ENCODE measurements around the gene LENEP.
A peak's percentile ranks its signal among the peaks of the same experiment; 100 is the strongest.

The LENEP gene, protein sequence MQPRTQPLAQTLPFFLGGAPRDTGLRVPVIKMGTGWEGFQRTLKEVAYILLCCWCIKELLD

DNA sequence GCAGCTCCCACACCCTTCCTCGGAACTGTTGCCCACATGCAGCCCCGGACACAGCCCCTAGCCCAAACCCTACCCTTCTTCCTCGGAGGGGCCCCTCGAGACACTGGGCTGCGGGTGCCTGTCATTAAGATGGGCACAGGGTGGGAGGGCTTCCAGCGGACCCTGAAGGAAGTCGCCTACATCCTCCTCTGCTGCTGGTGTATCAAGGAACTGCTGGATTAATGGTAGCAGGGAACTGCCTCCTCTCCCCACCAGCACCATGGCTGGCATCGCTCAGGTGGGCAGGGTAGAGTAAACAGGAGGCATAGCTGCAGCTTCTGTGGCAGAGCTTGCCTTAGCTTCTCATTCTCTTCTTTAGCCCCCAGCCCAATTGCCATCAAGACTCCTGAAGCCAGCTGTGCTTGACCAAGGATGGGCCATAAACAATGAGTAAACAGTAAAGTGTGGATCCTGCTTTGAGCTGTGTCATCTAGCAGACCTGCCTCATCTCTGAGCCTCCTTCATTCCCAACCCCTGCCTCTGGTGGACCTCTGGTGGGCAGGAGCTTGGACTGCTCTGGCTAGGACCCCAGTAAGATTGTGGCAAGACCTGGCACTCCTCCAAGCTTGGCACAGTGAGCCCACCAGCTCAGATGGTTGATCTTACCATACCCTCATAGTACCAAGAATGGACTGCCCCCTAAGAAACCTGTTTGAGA is at the start of gene LENEP:
Gene LENEP (plus strand): TSS at position 15 of the 697 bp plus-strand sequence. CDS start 22 bp downstream, at position 37.
- no peak for DNase-seq

DNA sequence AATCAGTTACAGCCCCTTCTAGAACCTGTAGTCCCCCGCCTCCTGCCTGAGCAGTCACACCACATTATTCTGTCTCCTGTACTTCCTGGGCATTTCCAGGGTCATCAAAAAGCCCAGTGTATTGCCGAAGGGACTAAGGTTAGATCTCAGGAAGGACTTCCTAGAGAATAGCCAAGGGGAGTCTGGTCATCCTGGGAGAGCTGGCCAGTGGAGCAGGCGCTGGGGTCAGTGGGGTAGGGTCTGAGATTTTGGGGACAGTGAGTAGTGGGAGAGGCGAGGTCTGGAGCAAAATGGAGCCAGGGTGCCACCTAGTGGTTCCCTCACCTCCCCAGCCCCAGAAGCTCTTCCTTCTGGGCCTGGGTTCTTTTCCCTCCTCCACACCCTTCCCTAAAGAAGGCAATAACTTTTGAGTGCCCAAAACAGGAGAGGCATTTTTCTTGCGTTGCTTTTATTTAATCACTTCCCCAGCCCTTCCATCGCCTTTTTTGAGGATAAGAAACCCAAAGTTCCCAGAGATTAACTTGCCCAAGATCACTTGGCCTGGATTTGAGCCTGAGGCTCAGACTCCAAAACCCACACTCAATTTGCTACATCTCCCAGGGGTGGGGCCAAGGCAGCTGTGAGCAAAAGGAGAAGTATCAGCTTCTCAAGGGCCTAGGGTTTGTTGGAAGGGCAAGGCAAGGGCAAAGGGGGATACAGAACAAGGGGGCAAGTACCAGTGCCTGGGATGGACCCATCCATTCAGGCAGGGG is 49.6 kb upstream of the LENEP start:
- DNase-seq: peak; percentile 36 to 49

DNA sequence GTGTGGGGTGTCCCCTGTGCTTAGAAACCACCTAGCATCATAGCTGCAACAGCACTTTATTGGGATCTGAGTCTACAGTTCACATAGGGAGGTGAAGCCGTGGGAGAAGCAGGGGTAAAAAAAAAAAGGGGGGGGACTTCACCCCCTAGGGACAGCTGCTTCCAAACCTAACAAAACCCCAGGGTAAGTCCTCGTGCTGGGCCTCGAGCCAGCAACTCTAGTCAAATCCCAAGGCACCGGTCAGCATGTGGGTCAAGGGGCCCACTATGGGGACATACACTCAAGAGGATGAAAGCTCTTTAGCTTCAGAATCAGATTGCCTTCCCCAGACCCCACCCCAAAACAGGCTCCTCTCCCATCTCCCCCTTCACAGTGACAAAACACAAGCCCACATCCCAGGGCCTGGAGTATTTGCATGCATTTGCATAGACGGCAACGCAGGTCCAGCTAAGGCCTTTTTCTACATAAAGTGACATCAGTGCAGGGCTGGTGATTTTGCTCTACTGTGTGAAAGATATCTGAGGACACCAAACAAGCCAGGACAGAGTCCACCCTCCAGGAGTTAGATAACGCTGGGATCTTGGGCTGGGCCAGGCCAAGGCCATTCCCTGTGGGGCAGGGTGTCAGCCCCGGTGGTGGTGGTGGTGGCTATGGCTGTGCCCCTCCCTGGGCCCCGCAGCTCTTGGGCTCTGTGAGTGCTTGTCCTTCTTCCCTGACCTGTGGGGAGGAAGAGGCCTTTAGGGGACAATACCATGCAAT is 48.8 kb upstream of the LENEP start:
- DNase-seq: no peak

DNA sequence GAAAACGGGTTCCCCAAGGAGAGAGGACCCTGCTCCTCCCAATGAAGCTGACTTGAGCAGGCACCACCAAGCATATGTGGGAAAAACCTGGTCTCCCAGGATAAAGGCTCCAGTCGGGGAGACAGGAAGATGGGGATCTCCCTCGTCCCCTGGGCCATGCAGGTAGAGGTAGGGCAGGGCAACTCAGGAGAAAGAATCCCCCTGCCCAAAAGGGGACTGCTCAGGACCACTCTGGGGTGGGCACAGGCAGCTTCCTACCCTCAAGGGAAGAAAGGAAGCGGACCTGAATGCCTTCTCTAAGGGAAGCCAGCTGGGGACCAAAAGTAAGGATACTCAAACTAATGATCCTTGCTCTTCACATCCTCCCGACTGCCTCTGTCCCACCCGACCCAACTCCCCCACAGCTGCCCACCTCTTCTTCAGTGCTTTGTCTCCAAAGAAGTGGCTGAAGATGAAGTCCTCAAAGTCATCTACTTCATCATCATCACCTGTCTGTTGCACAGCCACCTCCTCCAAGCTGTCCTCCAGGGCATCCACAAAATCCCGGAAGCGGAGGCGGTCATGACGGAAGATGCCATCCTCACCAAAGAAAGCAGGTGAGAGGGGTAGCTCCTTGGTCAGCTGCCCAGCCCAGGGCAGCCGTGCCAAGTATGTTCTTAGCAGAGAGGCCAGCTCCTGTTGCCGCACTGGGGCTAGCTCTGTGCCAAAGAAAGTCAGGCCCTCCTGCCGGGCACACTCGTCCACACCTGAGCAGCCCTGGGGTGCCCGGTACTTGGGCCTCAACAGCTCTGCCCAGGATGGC is 48.0 kb upstream of the LENEP start:
- no peak for DNase-seq

DNA sequence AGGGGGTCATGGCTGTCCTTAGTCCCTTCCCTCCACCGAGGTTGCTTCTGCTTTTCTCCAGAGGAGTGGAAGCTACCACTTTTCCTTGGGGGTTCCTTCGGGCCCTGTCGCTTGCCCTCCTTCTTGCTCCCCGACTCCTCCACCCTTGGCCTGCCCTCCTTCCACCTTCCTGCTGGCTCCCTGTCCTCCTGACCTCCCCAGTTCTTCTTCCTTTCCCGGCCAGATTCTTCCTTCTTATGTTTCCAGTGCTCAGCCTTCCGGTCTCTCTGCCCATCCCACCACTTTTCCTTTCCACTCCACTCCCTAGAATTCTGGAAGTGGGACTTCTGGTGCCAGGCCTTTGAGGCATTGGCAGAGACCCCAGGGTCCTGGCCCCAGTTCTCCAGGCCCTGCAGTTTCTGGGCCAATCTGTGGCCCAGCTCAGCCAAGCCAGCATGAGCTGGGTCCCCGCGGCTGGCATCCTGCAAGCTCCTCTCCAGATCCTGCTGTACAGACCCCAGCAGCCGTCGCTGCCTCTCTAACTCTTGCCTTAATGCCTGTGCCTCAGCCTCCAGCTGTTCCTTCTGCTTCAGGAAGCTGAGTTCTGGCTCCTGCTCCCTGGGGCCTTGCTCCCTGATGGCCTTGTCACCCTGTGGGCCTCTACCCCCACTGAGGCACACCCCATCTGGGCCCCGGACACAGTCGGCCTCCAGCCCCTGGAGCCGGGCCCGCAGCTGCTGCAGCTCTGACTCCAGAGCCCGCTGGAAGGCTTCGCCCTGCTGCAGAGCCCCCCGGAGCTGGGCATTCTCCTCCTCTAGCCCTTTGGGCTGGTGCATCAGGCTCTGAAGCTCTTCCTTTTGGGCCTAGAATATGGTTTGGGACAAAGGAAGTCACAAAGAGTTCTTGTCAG is 47.2 kb upstream of the LENEP start:
- no peak for DNase-seq

DNA sequence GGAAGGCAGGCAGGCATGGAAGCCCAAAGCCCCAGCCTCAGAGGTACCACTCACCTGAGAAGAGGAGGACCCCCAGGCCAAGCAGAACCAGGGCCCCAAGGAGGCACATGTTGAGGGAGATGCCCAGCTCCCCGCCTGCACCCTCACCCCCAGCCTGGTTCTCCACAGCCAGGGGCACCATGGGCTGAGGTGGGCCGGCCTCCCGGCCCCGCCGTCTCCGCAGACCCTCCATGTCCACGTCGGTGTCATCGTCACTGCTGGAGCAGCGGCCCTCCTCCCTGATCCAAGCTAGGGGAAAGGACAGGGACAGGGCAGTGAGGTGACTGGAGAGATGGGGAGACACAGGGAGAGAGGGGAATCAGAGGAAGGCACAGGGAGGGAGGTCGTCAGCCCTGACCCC is 45.3 kb upstream of the LENEP start:
- DNase-seq: no peak

DNA sequence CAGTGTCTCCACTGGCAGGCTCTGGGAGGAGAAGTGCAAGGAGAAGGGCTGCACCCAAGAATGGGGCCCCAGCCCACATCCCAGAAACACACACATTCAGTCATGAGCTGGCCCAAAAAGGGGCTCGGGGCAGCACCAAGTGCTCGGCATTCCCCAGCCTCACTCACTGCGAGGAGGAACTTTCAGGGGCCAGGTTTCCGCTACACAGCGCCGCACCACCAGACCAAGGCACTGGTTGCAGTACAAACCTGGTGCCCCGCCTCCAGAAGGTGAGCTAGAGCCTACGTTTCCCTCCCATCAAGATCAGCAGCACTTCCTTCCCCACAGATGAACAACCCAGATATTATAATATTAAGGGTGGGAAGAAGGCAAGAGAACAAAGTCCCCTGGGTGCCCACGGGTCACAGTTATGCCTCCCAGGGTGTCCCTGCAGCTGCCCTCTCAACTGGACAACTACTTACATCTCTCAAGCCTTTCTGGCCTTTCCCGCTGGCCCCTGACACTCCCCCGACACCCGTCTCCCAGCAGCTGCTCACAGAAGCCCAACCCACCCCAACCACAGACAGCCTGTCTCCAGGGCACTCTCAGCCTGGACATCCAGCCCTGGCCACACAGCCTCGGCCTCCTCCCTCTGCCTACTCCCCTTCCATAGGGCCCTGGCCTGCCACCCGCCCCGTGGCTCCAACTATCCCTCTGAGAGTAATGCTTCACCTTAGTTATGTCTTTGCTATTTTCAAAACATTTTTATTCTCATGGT is 41.3 kb upstream of the LENEP start:
- DNase-seq: peak; percentile 61 to 80

DNA sequence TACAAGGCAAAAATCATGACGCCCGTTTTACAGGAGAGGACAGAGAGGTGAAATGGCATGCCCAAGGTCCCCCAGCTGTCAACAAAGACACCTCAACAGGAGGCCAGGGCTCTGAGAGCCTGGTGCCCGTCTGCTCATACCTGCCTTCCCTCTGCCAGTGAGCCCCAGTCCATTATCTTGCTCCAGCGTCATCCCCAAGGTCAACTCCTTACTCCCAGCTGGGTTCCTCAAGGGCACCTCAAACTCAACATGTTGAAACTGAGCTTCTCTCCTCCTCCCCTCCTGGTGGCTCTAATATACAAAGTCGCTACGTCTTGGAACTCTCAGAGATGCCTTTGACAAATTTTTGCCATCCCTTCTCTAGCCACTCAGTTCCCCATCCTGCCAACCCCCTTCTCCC is 40.7 kb upstream of the LENEP start:
- DNase-seq: peak in 1 of 2 donors; percentile 18

DNA sequence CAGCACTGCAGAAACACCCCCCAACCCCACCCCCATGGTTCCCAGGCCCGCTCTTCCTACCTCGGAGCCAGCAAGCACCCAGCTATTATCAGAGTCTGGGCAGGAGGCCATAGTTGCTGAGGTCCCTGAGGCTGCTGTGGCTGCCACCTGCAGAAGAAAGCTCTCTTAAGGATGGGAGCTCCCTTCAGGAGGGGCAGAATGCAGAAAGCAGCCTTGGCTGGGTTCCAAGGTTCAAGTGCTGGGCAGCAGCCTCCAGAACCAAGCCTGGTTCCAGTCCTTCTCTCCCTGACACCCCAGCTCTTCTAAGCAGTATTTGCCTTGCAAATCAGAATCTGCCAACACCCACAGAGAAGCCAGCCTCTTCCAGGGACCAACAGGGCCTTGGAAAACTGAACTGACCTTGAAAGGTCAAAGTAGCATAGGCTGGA is 39.8 kb upstream of the LENEP start:
- DNase-seq: peak in 1 of 2 donors; percentile 22

DNA sequence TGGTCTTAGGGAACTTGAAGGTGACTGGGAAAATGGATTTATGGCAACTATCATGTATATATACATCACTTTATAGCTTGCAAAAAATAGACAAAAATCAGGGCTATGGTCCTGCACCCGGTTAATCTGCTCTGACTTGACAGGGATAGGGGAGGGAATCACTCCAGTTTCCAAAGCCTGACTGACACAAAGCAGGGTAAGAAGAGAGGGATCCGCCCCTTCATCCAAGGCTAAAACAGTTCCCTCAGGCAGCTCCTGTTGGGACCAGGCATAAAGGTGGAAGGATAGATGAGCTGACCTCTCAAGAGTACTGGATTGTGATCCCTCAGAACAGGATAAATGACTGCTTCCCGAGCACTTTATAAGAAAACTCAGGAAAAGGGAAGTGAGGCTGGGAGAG is 38.8 kb upstream of the LENEP start:
- no peak for DNase-seq

DNA sequence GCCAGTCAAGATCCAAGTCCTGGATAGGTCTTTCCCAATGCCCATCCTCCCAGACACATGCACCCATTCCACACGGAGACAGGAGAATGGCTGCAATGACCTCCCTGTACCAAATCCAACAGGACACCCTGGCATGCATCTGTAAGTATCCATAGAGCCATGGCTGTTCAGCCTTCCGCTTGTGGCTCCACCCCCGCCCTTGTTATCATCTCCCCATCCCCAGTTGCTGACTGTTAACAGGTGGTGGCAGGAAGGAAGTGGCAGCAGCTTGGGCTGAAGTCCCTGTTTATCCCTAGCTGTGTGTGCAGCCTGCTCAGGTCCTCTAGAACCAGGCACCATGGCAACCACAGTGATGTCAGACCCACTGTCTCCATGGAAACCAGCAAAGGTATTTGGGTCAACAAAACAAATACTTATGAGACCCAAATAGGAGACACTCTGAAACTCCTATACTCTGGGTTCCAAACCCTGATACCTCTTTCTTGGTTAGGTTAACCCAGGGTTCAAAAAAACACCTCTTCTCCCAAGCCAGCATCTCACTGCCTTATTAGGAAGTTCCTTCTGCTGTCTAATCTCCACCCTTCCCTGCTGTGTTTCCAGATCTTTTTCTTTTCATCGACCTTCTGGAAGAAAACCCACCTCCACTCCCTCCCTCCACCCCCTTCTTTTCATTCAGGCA is 38.2 kb upstream of the LENEP start:
- DNase-seq: peak; percentile 97 to 98

DNA sequence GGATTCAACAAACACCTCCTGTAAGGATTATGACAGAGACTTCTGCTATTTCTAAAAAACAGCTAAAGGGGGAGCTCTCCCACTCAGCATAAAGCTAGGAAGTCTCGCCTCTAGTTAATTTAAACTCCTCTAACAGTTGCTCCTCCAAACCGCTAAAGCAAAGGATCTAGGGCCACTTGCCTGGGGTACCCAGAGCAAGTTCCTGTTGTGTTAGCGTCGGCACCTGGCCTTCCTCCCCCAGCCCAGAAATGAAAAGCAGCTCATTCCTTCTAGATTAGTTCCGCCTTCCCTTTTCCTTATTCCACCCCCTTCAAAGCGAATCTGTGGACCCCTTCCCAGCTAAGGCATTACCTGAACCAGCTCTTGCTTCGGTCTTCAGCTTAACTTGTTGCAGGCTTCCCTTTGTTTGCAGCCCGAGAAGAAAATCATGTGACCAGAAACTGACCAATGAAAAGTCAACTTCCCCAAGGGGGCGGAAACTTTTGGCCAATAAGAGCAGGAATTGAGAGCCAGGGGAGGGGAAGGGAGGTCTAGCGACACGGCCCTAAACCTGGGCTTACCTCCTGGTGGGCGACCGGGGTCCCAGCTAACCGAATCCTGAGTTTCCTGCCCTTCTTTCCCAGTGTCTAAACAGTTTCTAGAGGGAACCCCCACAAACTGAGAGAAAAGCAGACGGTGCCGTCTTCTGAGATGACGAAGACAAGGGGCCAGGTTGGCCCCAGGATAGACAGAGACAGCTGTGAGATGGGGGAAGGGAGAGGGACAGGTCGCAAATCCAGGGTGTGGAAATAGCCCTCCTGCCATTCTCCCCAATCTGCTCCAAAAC is 37.5 kb upstream of the LENEP start, which contains the start of gene PBXIP1:
Gene PBXIP1 (minus strand): TSS at position 382 of the 826 bp plus-strand sequence. CDS start 2,378 bp downstream, outside the sequence.
- peak; percentile 92 to 96 for DNase-seq

DNA sequence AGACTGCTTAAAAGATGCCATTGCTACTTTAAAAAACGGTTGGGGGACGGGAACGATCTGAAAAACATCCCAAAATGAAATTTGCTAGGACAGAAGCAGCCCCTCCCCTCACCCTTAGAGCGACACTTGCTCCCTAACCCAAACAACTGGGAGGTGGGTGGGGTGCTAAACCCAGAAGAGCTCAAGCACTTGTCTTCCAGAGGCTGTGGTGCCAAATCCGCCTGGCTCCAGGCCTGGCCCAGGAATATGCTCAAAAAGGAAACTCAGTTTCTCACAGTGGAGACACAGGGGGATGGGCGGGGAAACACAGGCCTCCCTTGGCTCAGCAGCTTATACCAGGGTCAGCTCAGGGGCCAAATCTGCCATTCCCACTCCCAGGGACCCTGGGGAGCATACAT is 36.8 kb upstream of the LENEP start:
- no peak for DNase-seq

DNA sequence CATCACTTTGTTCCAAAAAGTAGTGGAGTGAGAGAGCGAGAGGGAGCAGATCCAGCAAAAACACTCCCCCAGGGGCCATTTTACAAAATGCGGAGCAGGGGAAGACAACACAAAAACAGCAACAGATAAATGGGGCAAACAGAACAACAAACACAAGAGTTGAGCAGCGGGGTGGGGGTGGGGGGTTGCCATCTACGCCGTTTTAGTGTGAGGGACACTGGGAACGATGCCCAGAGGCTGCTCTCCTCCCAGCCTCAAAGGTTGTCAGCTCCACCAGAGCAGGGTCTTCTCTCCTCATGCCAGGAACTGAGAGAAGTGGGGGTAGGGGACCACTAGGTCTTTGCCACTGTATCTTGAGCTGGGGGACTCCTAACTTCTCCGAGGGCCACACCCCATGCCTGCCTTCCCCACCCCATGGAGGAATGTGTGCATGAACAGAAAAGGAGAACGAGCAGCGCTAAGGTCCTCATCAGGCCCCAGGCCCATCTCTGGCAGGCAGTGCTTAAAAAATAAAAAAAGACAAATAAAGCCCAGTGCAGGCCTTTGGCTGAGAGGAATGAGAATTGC is 36.2 kb upstream of the LENEP start:
- no peak for DNase-seq

DNA sequence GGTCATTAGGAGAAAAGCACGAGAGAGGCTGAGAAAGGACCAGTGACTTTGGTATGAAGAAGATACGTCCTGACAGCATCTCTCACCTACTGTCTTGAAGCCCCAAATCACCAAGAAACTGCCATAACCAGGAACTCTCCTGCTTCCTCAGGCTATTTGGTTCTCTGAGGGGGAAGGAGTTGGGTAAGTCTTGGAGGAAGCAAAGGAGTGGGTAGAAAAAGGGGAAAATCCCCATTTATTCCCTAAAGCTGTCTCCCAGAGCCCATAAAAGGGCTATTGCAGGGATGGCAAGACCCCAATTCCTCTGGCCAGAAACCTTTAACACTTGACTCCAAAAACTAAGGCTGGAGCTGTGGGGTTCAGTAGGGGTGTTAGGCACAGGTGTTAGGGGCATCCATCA is 35.4 kb upstream of the LENEP start:
- DNase-seq: no peak

DNA sequence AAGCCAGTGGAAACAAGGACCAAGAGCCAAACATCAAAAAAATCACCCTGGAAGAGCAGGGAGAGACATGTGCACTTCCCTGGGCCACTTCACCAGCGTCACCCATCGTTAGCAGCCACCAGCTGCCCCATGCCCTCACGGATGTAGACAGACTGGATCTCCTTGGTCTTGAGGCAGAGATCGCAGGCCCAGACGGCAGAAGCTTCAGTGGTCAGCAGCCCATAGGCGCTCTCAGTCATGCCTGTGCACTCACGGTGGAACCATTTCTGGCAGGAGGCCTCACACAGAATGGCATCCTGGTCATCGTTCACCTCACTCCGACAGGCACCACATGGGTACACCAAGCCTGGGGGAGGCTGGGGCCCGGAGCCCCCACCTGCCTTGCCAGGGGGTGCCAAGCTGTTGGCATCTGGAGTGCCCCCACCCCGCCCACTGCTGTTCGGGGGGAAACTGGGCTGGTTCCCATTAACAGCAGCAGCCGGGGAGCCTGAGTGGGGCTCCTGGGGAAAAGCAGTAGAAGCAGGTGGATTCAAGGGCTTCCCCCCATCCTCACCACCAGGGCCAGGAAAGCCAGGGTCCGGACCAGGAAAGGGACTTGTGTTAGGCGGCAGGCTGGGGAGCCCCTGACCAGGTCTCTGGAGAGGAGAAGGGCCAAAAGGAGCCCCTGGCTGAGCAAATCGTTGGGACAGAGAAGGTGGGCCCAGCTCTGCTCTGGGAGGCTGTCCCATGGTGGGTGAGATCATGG is 34.5 kb upstream of the LENEP start:
- no peak for DNase-seq

DNA sequence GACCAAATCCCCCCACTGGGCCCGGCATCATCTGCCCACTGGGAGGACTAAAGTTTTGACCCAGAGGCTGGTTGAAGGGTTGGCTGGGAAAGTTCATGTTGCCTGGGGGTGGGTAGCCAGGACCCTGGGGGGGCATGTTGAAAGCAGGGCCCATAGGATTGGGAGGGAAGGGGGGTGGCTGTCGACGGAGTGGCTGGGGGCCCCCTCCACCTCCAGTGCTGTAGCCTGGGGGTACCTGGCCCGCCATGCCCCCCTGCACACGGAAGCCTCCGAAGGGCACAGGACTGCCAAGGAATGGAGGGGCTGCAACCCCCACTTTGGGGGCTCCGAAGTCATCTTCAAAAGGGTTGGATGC is 34.0 kb upstream of the LENEP start:
- no peak for DNase-seq

All from CD4-positive, alpha-beta T cell treated with Interferon alpha-2 for 1 hour (primary cell).